T-helper 2 cell (primary cell): Measurements from ENCODE around the gene CFAP61.
"Not testable (repeated sequence)": the region's sequence is repeated elsewhere in the genome, so short reads cannot be mapped to it uniquely, and the experiment has no call there.

Experiments used
- DNase-seq, 5 experiments: peaks; one replicate each; pipeline versions ENCODE4 v3.0.0 to v3.0.0-alpha.2; 2012 to 2022
- total RNA-seq, 2 donors: gene quantifications; one replicate each; lab custom pipeline; 2026; lab: John Stamatoyannopoulos, UW

The CFAP61 gene
- total RNA-seq: 0 to 0.13 reads per million in 2 donors

- peak; percentile 89 to 98 (median 94) for DNase-seq
Observed at GRCh38 chr20:20052074-20052970, at the start of gene CFAP61, which contains the start of gene CRNKL1. TSS of gene CFAP61 (plus strand) at chr20:20052532. CDS start at chr20:20056654, 4,122 bp downstream. TSS of gene CRNKL1 (minus strand) at chr20:20052466. CDS start at chr20:20052342, 124 bp downstream.

GRCh38 chr20:20003031-20003954 lies 49.0 kb upstream of the CFAP61 start:
- DNase-seq: no peak

GRCh38 chr20:20003955-20004322 lies 48.4 kb upstream of the CFAP61 start:
- not testable (repeated sequence) for DNase-seq

GRCh38 chr20:20005342-20005741 lies 47.0 kb upstream of the CFAP61 start:
- DNase-seq: no peak

- DNase-seq: no peak
Observed at GRCh38 chr20:20009784-20010253, 42.5 kb upstream of the CFAP61 start.

DNA sequence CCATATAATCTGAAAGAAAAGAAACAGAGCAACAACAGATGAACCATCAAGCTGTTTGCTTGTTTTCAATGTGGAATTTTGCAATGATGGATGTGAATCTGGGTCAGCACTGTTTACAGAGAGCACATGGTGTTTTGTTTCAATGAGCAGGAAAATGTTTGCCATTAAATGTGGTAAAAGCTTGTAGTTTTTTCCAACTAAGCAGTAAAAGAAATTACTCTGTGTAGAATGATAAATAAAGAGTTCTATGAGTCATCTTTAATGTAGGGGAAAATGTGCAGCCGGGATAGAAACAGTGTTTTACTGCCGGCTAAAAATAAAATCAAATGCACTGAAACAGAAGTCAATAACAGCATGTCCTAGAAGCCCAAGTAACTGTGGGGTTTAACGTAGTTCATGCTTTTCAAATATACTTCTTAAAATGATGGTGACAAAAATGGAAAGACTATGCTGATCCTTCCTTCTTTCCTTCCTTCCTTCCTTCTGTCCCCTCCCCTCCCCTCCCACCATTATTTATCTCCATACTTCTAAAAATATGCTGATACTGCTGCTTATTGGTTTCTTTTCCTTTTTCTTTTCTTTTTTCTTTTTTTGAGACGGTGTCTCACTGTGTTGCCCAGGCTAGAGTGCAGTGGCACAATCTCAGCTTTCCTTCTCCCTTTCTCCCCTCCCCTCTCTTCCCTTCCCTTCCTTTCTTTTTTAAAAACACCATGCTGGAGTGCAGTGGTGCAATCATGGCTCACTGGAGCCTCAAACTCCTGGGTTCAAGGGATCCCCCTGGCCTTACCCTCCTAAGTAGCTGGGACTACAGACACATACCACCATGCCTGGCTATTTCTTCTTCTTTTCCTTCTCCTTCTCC lies 41.5 kb upstream of the CFAP61 start:
- DNase-seq: no peak

GRCh38 chr20:20012541-20012940 lies 39.8 kb upstream of the CFAP61 start:
- no peak for DNase-seq

DNA sequence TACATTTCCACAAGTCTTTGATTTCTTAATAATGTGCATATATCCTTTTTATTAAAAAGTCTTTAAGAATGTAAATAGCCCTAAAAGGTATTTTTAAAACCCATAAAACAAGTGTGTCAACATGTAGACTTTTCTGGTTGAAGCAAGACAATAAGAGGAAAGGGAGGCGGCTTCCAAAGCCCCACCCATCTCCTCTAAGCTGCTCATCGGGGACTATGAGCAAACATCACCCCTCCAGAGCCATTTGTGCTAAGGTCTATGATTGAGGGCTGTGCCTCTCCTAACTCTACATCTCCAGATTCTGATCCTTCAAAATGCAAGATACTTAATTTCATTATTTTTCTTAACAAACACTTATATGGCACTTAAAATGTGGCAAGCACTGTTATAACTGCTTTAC lies 37.7 kb upstream of the CFAP61 start:
- DNase-seq: no peak

DNA sequence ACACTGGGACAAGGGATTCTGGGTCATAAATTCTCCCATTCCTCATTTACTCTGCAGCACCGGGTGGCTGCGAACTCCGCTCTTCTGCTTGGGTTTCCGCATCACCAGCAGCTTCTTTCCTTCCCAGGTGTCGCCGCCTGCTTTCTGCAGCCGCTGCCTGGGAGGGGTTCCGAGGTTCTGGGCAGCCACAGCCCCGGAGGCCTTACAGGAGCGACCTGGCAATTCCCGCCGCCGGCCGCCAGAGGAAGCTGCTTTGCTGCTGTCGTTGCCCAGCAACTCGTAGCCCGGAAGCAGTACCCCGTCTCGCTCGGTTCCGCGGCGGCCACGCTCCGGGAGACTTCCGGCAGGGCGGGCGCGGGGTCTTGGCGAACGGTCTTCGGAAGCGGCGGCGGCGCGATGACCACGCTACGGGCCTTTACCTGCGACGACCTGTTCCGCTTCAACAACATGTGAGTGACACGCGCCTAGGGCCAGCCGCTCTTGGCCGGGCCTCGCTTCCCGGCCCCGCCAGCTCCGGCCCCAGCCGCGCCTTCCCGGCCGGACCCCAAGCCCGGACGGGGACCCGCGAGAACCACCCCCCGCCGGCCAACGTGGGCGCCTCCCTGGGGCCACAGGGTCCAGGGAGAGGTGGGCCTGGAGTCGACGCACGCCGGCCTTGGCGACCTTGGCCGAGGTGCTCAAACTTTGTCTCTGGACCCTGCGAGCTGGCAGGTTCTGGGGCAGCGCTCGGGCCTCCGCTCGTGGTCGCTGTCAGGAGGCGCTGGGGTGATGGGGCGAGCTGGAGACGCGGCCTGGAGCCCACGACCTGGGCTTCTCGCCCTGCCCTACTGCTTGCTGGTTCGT lies 35.1 kb upstream of the CFAP61 start, which contains the start of gene NAA20:
NAA20 (plus strand) TSS at position 362 of the 843 bp plus-strand sequence; CDS start at position 397, 35 bp downstream.
- DNase-seq: peak; percentile 82 to 91 (median 86)

DNA sequence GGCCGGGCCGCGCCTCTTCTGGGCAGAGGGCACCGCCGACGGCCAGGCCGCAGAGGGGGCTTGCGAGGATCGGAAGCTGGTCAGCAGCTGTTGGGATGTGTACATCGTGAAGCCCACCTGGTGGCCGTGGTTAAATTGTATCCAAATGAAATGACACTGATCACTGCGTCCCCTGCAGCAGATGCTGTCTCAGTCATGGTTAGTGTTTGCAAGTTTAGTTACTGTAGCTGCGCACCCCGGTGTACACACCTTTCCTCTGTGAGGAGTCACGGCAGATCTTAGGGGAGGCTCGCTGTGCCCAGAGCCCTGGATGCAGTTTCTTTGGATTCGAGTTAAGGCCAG lies 34.5 kb upstream of the CFAP61 start:
- peak in 1 of 5 experiments; percentile 48 for DNase-seq

GRCh38 chr20:20018366-20018765 lies 34.0 kb upstream of the CFAP61 start:
- no peak for DNase-seq

DNA sequence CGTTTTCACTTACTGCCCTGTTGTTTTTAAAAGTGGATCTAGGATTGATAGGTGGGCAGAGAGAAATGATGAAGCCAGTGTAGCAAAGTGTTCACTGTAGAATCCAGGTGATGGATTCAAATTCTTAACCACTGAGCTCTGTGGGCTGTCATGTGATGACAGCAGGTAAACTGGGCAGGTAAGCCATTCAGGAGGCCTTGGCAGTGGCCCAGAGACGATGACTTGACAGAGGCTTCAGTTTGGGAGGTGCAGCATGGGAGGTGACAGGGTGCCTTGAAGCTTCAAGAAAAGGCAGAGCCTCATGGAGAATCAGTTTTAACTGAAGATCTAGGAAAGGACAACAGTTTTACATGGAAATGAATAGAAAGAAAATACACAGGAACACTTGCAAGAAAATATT lies 33.2 kb upstream of the CFAP61 start:
- no peak for DNase-seq

GRCh38 chr20:20020908-20021307 lies 31.4 kb upstream of the CFAP61 start:
- DNase-seq: no peak

DNA sequence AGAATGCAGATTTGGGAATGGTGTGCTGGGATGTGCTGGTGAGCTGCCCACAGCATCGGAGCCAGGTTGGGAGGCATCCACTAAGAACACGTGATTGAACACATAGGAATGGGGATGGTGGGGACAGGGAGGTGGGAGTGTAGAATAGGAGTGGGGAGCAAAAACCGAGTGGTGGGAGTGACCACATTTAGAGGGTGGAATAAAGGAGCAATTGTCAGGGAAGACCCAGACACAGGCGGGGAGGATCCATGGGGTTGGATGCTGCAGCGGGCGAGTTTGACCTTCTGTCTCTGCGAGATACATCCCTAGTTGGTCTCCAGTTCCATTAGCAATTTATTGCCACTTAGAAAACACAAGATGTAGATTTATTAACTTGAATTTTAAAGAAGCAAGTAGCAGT lies 30.5 kb upstream of the CFAP61 start:
- no peak for DNase-seq

GRCh38 chr20:20022498-20022897 lies 29.8 kb upstream of the CFAP61 start:
- DNase-seq: peak in 1 of 5 experiments; percentile 72

GRCh38 chr20:20023395-20023794 lies 28.9 kb upstream of the CFAP61 start:
- DNase-seq: no peak

DNA sequence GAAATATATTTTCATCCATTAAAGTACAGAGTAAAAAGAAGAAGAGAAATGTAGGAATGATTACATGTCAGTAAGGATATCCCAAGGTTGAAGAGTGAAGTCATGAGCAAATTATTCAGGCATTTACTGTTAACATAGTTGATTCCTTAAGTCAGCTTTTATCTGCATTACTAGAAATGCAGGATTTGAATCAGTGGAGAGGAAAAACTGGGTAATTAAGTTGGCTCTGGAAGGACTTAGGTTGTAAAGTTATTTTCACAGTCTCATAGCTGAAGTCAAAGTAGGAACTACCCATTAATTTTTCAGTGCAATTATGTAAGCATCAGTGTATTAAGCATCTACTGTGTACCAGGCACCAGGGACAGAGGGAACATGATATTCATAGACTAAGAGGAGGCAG lies 27.4 kb upstream of the CFAP61 start:
- no peak for DNase-seq

- no peak for DNase-seq
Observed at GRCh38 chr20:20027284-20027683, 25.0 kb upstream of the CFAP61 start.

- no peak for DNase-seq
Observed at GRCh38 chr20:20031790-20032189, 20.5 kb upstream of the CFAP61 start.

DNA sequence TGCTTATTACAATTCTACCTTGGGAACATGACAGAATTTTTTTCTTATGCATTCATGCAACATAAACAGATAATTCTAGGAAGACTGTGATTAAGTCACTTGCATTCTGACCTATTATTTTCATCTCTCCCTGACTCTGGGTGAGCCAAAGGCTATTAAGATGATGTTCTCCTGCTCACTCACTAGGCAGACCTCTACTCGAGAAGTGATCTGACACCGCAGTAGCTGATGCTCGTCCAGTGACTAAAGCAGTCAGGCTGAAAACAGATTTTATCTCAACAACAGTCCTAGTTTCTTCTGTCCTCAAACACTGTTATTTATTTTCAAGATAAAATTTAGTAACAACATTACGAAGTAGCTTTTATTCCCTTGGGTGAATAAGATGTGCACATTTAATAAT lies 17.8 kb upstream of the CFAP61 start:
- no peak for DNase-seq

DNA sequence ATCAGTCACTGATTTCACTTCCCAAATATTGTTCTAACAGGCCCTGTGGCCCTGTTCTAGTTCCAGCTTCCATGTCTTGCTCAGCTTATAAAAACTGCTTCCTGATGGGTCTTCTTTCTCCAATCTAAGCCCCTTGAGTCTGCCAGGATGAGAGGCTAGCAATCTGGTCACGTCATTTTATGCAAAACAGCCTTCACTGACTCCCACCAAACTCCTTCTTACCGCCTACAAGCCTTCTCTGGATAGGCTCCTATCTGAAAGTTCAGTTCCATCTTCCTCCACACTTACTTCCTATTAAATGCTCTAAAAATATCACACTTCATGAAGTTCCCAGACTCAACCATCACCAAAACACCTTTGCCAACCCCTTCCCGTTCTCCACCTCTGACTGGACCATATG lies 15.6 kb upstream of the CFAP61 start:
- no peak for DNase-seq
